AG09319 (cell line): ENCODE measurements around the gene FMR1.

ENCODE experiments used
- DNase-seq: peaks from one replicate; pipeline ENCODE4 v3.0.0-alpha.2; 2010; ENCODE audit warnings: low read depth; ENCODE audit errors: extremely low read depth
- CTCF ChIP-seq: IDR thresholded peaks from 2 replicates; pipeline ENCODE4 v1.5.1; 2011; ENCODE audit warnings: low read depth, mild to moderate bottlenecking, inconsistent platforms, low read length, moderate library complexity

The FMR1 gene

GRCh38 chrX:147916375-147916968 is 4.8 kb downstream of the FMR1 start:
- DNase-seq: no peak
- no peak for TF ChIP-seq CTCF

GRCh38 chrX:147917700-147918695 is 6.3 kb downstream of the FMR1 start:
- no peak for TF ChIP-seq CTCF
- no peak for DNase-seq

GRCh38 chrX:147920161-147920666 is 8.5 kb downstream of the FMR1 start:
- no peak for TF ChIP-seq CTCF
- no peak for DNase-seq

- DNase-seq: no peak
- no peak for TF ChIP-seq CTCF
Measured at GRCh38 chrX:147923605-147924004, 11.9 kb downstream of the FMR1 start.

- DNase-seq: no peak
- TF ChIP-seq CTCF: no peak
Measured at GRCh38 chrX:147927256-147927655, 15.5 kb downstream of the FMR1 start.

- DNase-seq: no peak
- TF ChIP-seq CTCF: no peak
Measured at GRCh38 chrX:147933815-147934214, 22.1 kb downstream of the FMR1 start.

- no peak for TF ChIP-seq CTCF
- DNase-seq: no peak
Measured at GRCh38 chrX:147935156-147935758, 23.5 kb downstream of the FMR1 start.
